HG02943 (cell line): ENCODE results near the gene ACTA1.
"Not testable (repeated sequence)": the region's sequence is repeated elsewhere in the genome, so short reads cannot be mapped to it uniquely, and the experiment has no call there.

Experiments used
- ATAC-seq: cut with Tn5 transposase; IDR thresholded peaks from one replicate; pipeline ENCODE4 v1.9.1; 2021; ENCODE audit warnings: mild to moderate bottlenecking, low read depth, moderate library complexity; ENCODE audit not compliant: unreplicated experiment

Gene ACTA1

DNA sequence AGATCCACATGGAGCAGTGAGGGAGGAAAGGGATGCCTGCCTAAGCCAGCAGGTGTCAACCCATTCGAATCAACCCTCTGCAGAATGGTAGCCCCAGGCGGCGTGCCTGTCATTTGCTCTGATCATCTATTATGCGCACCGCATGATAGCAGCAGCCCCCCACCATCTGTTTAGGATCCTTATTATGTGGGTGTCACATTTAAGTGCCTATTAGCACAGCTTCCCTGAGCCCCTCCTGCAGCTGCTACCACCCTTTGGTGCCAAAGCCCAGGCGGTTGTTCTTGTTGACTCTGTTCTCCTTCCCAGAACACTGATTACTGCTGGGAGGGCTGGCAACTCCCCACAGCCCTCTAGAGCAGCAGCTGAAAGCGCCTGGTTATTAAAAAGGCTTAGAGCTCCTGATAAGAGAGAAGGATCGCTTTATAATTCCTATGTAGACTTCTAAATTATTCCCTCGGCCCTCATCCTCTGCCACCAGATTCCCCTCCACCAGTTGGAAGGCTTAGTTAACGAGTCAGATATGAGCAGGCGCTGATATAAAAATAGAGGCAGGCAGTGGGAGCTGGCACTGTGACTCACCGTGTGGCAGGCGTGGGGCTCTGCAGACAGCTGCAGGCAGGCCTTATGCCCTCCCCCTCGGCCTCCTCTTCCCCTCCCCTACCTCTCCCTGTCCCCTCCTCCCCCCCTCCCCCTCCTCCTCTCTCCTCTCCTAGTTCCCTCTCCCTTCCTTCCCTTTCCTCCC, 23.0 kb downstream of the ACTA1 start:
- ATAC-seq = no peak

DNA sequence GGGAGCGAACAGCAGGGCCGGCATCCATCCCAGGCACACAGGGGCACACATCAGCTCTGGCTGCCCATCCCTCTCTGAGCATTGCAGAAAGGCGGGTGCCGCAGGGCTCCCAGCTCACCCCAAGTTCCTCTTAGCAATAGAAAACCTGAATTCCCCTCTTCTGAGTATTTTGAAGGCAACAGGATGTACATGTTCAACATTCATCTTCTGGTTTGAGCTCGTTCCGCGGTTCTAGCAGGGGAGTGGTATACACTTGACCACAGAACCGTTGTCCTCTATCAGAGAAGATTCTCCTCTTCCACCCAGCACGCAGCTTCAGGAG, 23.6 kb downstream of the ACTA1 start:
- no peak for ATAC-seq

- no peak for ATAC-seq
These were observed 24.1 kb downstream of the ACTA1 start for GRCh38 chr1:229409616-229410369.

DNA sequence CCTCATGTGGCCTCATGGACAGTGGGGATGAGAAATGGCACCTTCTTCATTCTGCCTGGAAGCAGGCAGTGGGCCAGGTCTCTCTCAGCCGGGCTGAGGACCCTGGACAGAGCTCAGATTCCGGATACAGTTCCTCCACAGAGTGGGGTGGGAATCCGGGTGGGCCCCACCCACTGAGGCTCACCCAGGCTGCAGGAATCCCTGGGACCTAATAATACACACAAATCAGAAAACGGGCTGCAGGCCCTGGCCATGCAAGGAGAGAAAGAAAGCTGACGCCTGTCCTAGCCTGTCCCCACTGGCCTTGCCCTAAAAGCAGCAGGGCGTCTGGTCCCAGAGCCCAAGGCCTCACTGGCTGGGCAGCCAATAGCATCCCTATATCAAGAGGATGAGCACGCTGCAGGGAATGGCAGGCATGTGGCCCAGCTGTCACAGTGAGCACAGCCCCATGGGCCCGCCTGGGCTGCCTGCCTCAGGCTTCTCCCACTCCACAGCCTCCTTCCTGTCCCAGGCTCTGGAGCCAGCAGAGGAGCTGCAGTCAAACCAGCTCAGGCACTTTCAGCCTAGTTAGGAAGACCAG, 25.3 kb downstream of the ACTA1 start:
- ATAC-seq = no peak

DNA sequence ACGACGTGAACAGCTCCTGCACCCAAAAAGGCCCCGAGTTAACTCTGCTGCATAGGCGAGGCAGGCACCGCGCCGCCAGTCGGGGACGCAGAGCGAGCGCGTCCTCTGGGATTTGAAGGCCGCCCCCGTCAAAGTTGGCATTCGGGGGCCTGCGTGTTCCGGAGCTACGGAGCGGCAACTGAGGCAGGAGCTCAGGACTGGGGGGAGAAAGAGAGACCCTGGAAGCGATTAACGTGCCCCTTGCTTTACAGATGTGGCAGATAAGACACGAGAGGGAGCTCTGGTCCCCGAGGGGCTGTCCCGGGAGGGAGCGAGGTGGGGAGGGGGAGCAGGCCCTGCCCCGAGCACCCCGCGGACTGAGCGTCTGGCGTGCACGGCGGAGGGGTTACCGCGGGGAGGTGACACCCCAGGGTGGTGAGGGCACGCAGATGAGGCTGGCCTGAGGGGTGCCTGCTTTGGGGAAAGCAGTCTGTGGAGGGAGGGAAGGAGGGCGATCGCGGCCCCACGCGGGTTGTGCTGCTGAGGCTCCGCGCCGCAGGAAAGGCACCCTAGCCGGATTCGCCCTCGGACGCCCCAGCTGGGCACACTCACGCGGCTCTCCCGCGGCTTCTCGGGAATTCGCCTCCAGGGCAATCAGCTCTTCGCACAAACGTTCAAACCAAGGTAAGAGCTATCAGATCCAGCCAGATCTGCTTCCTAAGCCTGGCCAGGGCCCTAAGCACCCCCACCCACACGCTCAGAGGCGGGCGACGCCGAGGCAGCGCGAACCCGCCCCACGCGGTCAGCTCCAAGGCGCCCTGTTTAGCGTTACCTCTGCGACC, 26.5 kb downstream of the ACTA1 start:
- no peak for ATAC-seq

DNA sequence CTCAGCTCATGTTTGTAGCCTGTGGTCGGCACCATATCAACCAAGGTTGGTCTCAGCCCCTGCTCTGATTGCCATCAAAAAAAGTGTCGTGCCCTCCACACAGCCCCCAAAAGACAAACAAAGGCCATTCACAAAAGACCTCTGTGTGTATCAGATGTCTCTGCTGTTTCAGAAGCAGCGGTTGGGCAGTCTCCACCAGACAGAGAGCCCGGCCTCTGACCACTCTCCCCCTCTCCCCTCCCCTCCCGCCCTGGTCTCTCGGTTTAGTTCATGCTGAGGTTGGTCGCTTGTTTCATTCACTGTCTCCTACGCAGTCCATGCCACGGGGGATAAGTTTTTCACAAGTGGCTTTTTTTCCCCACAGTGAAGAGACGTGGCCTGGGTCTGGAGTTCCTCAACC, 27.1 kb downstream of the ACTA1 start:
- ATAC-seq = no peak

DNA sequence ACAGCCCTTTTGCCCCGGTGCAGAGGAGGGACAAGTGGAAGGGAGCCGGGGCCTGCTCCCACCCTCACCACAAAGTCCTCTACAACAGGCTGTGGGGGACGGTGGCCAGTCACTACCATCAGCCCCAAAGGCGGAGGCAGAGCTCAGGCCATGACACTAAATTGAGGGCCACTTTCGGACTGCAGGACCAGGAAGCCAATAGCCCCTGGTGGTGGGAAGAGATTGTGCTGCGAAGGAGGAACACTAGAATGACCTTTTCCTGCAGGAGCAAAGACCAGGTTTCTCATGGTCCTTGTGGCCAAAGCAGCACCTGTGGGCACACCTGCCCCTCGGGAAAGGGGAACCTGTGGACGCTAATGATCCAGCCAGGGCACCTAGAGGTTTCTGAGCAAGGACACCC, 30.3 kb downstream of the ACTA1 start:
- no peak for ATAC-seq

- ATAC-seq = no peak
These were observed 30.9 kb downstream of the ACTA1 start for GRCh38 chr1:229402993-229403392.

DNA sequence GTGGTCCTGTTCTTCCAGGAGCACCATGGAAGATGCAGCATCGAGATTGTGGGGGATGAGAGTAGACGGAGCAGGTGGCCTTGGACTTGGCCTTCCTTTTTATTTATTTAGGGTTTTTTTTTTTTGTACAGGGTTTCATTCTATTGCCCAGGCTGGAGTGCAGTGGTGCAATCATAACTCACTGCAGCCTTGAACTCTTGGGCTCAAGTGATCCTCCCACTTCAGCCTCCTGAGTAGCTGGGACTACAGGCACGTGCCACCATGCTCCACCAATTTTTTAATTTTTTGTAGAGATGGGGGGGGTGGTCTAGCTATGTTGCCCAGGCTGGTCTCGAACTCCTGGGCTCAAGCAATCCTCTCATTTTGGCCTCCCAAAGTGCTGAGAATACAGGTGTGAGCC, 31.6 kb downstream of the ACTA1 start:
- not testable (repeated sequence) for ATAC-seq

DNA sequence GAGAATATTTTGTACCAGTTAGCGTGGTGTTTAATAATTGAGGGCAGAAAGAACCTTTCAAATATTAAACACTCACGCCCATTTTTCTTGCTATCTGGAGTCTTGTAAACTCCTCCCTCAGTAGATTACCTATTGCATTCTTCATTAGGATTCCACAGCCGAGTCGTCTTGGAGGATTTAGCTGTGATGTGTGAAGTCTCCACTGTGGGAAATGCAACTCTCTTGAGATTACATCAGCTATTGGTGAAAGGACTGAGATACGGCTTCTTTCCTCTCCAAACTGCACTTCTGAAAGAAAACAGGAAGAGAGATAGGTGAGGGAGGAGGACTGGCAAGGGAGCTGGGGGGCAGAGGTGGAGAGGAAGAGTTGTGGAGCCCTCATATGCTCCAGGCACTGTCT, 36.1 kb downstream of the ACTA1 start:
- no peak for ATAC-seq

DNA sequence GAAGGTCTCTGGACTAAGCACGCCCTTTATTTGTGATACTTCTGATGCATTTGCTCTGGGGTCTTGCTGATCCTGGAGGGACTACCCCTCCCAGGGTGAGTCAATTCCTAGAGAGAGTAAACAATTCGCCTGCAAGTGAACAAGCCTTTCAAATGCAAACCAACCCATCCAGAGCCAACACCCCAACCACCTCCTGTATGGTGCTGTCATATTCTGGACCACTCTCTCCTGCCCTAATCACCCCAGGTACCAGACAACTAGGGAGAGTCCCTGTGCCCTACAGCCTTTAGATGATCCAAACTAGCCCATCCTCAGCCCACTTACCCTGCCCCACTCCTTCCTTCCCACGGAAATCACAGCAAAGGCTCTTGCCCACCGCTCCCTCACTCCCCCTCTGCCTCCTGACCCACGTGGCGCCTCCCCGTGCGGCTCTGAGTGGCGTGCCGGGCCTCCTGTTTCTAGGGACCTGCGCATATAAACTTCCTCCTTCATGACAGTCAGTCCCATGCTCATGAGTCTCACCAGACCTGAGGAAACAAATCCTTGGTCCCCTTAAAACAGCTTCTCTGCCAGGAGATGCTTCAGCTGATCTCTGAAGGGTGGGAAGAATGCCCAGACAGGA, 37.2 kb downstream of the ACTA1 start:
- no peak for ATAC-seq

- ATAC-seq = not testable (repeated sequence)
These were observed 39.4 kb downstream of the ACTA1 start for GRCh38 chr1:229394517-229394916.

- no peak for ATAC-seq
These were observed 41.0 kb downstream of the ACTA1 start for GRCh38 chr1:229392936-229393335.

DNA sequence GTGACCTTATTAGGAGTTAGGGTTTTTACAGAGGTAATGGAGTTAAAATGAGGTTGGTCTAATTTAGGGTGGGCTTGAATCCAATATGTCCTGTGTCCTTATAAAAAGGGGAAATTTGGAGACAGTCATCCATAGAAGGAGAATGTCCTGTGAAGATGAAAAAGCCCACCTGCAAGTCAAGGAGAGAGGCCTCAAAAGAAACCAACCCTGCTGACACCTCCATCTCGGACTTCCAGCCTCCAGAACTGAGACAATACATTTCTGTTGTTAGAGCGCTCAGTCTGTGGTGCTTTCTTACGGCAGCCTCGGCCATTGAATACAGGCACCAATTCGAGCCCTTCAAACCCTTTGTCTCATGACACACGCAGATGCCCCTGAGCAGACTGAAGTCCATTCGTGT, 43.8 kb downstream of the ACTA1 start:
- ATAC-seq = no peak

- ATAC-seq = no peak
These were observed 44.9 kb downstream of the ACTA1 start for GRCh38 chr1:229388897-229389580.

DNA sequence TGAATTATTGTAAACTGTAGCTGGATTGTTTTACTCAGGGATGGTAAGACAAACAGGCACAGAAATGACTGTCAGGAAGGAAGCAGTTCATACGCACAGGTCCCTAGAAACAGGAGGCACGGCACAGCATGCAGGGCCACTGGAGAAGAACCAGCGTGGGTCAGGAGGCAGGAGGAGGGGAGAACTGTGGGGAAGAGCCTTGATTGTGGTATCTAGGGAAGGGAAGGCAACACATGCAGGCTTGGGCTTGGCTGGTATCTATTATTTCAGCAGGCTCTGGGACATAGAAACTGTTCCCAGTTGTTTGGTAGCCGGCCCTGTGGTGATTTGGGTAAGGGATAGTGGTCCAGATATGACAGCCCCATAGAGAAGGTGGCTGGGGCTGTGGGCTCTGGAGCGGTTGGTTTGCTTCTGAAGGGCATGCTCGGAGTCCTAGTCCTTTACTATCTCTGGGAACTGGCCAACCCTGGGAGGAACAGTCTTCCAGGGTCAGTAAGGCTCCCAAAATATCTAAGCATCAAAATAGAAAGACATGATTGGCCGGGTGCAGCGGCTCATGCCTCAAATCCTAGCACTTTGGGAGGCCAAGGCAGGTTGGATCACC, 47.9 kb downstream of the ACTA1 start:
- ATAC-seq = no peak

DNA sequence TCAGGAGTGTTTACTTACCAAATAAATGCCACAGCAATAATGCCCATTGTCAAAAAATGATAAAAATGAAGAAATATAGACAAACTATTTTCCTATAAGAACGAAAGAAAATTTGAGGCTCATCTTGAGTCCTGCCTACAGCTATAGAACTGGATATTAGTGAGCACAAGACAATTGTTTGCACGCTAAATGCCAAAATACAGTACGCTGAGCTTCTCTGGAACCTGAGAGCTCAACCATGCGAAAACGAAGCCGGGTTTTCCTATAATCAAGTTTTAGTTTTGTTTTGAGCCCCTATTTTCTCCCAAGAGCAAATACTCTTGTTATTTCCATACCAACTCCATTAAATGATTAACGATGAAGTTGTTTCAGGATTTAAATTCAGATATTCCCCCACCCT, 49.1 kb downstream of the ACTA1 start:
- ATAC-seq = no peak

GRCh38 chr1:229383961-229384360, 49.9 kb downstream of the ACTA1 start:
- ATAC-seq = no peak

DNA sequence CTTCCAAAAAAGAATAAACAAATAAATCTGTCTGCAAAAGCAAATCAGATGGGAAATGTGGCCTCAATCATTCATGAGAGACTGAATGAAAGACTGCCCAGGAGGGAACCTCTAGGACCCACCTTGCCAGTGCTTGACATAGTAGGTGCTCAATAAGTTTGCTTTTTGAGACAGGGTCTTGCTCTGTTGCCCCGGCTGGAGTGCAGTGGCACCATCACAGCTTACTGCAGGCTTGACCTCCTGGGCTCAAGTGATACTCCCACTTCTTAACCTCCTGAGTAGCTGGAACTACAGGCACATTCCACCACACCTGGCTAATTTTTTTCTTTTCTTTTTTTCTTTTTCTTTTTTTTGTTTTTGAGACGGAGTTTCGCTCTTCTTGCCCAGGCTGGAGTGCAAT, 50.7 kb downstream of the ACTA1 start:
- ATAC-seq = no peak
